ENCODE measurements around the gene UBR4.

UBR4 gene

DNA sequence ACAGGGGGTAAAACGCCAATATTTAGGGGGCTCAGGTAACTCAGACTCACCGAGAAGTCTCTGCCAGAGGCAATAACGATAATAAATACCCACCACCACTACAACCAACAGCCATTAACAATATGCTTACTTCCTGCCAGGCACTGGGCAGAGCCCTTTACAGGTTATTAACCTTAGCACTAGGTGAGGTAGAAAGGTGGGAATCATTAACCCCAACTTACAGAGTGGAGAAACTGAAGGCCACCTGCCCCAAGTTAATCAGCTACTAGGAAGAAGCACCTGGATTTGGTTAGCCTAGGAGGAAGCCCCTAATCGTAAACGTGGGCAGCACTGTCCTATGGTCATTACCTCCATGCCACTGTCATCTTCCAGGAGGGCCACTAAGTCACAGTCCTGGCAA is 110.0 kb downstream of the UBR4 start:
- TF ChIP-seq, protein P1, sequence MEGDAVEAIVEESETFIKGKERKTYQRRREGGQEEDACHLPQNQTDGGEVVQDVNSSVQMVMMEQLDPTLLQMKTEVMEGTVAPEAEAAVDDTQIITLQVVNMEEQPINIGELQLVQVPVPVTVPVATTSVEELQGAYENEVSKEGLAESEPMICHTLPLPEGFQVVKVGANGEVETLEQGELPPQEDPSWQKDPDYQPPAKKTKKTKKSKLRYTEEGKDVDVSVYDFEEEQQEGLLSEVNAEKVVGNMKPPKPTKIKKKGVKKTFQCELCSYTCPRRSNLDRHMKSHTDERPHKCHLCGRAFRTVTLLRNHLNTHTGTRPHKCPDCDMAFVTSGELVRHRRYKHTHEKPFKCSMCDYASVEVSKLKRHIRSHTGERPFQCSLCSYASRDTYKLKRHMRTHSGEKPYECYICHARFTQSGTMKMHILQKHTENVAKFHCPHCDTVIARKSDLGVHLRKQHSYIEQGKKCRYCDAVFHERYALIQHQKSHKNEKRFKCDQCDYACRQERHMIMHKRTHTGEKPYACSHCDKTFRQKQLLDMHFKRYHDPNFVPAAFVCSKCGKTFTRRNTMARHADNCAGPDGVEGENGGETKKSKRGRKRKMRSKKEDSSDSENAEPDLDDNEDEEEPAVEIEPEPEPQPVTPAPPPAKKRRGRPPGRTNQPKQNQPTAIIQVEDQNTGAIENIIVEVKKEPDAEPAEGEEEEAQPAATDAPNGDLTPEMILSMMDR (IDR thresholded peaks at IDR 0.05): no peak
- Mint-ChIP-seq H3K9me3 (no peaks in the 10 kb centered on the region), H3K4me3 (no peak overlapping the region), H3K4me1 (no peaks in the 10 kb centered on the region), H3K27ac (no peak overlapping the region), H3K36me3 (ENCODE audit: low read depth) (peaks cover 71% of the 10 kb centered on the region), H3K27me3 (ENCODE audit: low read depth, poor library complexity) (no peaks in the 10 kb centered on the region)
- DNase-seq: no peak

- Mint-ChIP-seq H3K4me3 (no peak overlapping the region), H3K9me3 (no peaks in the 10 kb centered on the region), H3K4me1 (no peaks in the 10 kb centered on the region), H3K27ac (no peak overlapping the region), H3K27me3 (ENCODE audit: low read depth, poor library complexity) (no peaks in the 10 kb centered on the region), H3K36me3 (ENCODE audit: low read depth) (peaks cover 68% of the 10 kb centered on the region)
- TF ChIP-seq, protein P1 (IDR thresholded peaks at IDR 0.05): no peak
- no peak for DNase-seq
Observed at GRCh38 chr1:19096990-19097389, 113.1 kb downstream of the UBR4 start.

- H3K4me3 Mint-ChIP-seq: no peak overlapping the region
- H3K27me3 Mint-ChIP-seq (ENCODE audit: low read depth, poor library complexity): no peaks in the 10 kb centered on the region
- no peaks in the 10 kb centered on the region for H3K9me3 Mint-ChIP-seq
- H3K4me1 Mint-ChIP-seq: no peaks in the 10 kb centered on the region
- TF ChIP-seq, protein P1 (IDR thresholded peaks at IDR 0.05): peak; percentile 22
- H3K36me3 Mint-ChIP-seq (ENCODE audit: low read depth): peaks cover 66% of the 10 kb centered on the region
- peak overlapping the region; percentile 47 for H3K27ac Mint-ChIP-seq
- peak; percentile 31 for DNase-seq
Observed at GRCh38 chr1:19096036-19096833, 113.8 kb downstream of the UBR4 start.

GRCh38 chr1:19091196-19091953 is 118.7 kb downstream of the UBR4 start:
- H3K27ac Mint-ChIP-seq: no peak overlapping the region
- no peak overlapping the region for H3K4me3 Mint-ChIP-seq
- DNase-seq: no peak
- no peaks in the 10 kb centered on the region for H3K4me1 Mint-ChIP-seq
- H3K27me3 Mint-ChIP-seq (ENCODE audit: low read depth, poor library complexity): peaks cover 2% of the 10 kb centered on the region
- TF ChIP-seq, protein P1 (IDR thresholded peaks at IDR 0.05): no peak
- no peaks in the 10 kb centered on the region for H3K9me3 Mint-ChIP-seq
- H3K36me3 Mint-ChIP-seq (ENCODE audit: low read depth): peaks cover 64% of the 10 kb centered on the region

DNA sequence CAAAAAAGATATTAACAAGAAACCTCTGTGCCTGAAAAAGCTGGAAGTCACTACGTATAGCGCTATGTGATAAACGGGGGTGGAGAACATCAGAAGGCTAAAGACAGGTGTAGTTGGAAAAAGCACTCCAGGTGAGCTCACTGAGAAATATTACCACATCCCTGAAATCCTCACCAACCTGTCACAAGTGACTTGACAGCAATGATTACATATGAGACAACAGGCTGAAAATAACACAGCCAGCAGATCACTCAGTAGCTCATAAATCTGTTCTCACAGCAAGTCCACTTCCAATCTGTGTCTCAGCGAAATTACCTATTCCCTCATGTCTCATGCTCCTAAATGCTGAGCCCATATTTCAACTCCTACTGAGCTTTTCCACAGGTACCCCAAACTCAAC is 120.5 kb downstream of the UBR4 start:
- Mint-ChIP-seq H3K27ac (no peak overlapping the region), H3K36me3 (ENCODE audit: low read depth) (peaks cover 52% of the 10 kb centered on the region), H3K4me3 (no peak overlapping the region), H3K4me1 (no peaks in the 10 kb centered on the region), H3K9me3 (no peaks in the 10 kb centered on the region), H3K27me3 (ENCODE audit: low read depth, poor library complexity) (peaks cover 2% of the 10 kb centered on the region)
- no peak for DNase-seq
- TF ChIP-seq, protein P1 (IDR thresholded peaks at IDR 0.05): no peak

Measured in nephron progenitor cell (in vitro differentiated cells).